ENCODE measurements around the gene HOMEZ.

DNA sequence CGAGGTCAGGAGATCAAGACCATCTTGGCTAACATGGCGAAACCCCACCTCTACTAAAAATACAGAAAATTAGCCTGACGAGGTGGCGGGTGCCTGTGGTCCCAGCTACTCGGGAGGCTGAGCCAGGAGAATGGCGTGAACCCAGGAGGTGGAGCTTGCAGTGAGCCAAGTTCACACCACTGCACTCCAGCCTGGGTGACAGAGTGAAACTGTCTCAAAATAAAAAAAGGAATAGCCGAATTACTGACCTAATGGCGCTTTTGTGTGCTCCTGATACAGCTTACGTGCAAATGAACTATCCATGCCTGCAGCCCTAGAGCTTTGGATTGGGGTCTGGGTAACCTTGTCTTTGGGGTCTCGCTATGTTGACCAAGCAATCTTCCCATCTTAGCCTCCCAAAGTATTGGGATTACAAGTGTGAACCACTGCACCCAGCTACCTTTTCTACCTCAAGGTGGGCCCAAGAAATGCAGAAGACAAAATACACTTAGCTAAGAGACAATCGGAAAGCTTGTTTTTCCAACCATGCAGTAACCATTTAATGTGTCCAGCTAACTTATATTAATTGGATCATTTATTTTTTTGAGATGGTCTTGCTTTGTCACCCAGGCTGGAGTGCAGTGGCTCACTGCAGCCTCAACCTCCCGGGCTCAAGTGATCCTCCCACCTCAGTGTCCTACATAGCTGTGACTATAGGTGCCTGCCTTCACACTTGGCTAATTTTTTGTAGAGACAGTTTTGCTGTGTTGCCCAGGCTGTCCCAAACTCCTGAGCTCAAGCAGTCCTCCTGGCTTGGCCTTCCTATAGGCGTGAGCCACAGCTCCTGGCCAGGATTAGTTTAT lies 40.8 kb upstream of the HOMEZ start:
- TF ChIP-seq, protein P1, sequence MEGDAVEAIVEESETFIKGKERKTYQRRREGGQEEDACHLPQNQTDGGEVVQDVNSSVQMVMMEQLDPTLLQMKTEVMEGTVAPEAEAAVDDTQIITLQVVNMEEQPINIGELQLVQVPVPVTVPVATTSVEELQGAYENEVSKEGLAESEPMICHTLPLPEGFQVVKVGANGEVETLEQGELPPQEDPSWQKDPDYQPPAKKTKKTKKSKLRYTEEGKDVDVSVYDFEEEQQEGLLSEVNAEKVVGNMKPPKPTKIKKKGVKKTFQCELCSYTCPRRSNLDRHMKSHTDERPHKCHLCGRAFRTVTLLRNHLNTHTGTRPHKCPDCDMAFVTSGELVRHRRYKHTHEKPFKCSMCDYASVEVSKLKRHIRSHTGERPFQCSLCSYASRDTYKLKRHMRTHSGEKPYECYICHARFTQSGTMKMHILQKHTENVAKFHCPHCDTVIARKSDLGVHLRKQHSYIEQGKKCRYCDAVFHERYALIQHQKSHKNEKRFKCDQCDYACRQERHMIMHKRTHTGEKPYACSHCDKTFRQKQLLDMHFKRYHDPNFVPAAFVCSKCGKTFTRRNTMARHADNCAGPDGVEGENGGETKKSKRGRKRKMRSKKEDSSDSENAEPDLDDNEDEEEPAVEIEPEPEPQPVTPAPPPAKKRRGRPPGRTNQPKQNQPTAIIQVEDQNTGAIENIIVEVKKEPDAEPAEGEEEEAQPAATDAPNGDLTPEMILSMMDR (IDR thresholded peaks at IDR 0.05): no peak
- TF ChIP-seq POLR2A (IDR thresholded peaks at IDR 0.05): no peak
